GM10266 (cell line): Measurements from ENCODE around the gene MN1.

ENCODE experiments used
- DNase-seq: peaks from one replicate; pipeline ENCODE4 v3.0.0; 2012; ENCODE audit errors: extremely low spot score
- CTCF ChIP-seq: IDR thresholded peaks from 2 replicates; pipeline ENCODE4 v1.5.1; 2012; ENCODE audit warnings: mild to moderate bottlenecking, low read depth; ENCODE audit not compliant: control insufficient read depth, insufficient read depth; ENCODE audit errors: missing control alignments

The MN1 gene

GRCh38 chr22:27801616-27802345 is at the start of gene MN1:
MN1 (minus strand) TSS chr22:27801756; CDS start chr22:27800543, 1,213 bp downstream.
- peak; percentile 67 for DNase-seq
- TF ChIP-seq CTCF, result no peak

- TF ChIP-seq CTCF, result no peak
- no peak for DNase-seq
Measured at GRCh38 chr22:27850000-27850521, 48.5 kb upstream of the MN1 start.

GRCh38 chr22:27848005-27848404 is 46.4 kb upstream of the MN1 start:
- TF ChIP-seq CTCF, result no peak

GRCh38 chr22:27846910-27847309 is 45.4 kb upstream of the MN1 start:
- DNase-seq, result no peak
- TF ChIP-seq CTCF, result no peak

More at GRCh38 chr22:27848005-27848404, 46.4 kb upstream of the MN1 start:
- no peak for DNase-seq

GRCh38 chr22:27846248-27846757 is 44.7 kb upstream of the MN1 start:
- no peak for TF ChIP-seq CTCF
- DNase-seq, result no peak

- TF ChIP-seq CTCF, result no peak
- DNase-seq, result no peak
Measured at GRCh38 chr22:27845644-27846043, 44.1 kb upstream of the MN1 start.
